GM23248 (cell line): ENCODE measurements around the gene RBM4B.

Experiments
- EZH2 ChIP-seq: fragments of 200-600 bp; sonication (generic); IDR thresholded peaks from 2 replicates; pipeline ENCODE4 v1.6.1; 2018; ENCODE audit warnings: antibody characterized with exemption, mild to moderate bottlenecking; ENCODE audit not compliant: insufficient read depth, poor library complexity, severe bottlenecking
- EZH2phosphoT487 ChIP-seq: fragments of 200-600 bp; sonication (generic); IDR thresholded peaks from 2 replicates; pipeline ENCODE4 v1.6.1; 2018; ENCODE audit warnings: antibody characterized with exemption, moderate library complexity, mild to moderate bottlenecking, low read depth; ENCODE audit not compliant: insufficient read depth

DNA sequence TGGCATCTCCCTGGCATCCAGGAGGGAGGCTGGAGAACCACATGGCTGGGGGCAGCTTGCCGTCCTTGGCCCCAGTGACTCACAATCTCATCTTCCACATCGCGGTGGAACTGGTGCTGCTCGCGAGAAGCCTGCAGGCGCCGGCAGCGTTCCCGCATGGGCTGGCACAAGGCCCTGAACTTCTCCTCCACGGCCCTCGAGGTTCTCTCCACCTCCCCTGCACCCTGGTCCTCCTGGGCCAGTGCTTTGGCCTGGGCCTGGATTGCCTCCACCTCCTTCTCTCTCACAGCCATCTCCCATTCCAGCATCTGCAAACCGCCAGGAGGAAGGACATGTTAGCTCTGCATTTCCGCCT is 16.3 kb upstream of the RBM4B start:
- TF ChIP-seq EZH2 (no peak), EZH2phosphoT487 (no peak)
